GM21423 (cell line): Measurements from ENCODE around the gene MYMK.

Experiments
- ATAC-seq: cut with Tn5 transposase; IDR thresholded peaks from one replicate; pipeline ENCODE4 v1.9.1; 2021; ENCODE audit warnings: mild to moderate bottlenecking, moderate library complexity; ENCODE audit not compliant: unreplicated experiment

MYMK gene

GRCh38 chr9:133520121-133520835 is 4.5 kb downstream of the MYMK start:
- ATAC-seq = no peak

- ATAC-seq = no peak
Observed at GRCh38 chr9:133519693-133520092, 5.1 kb downstream of the MYMK start.

GRCh38 chr9:133518706-133519449 is 5.9 kb downstream of the MYMK start:
- ATAC-seq = no peak

- ATAC-seq = no peak
Observed at GRCh38 chr9:133518200-133518599, 6.6 kb downstream of the MYMK start.

- no peak for ATAC-seq
Observed at GRCh38 chr9:133517711-133518110, 7.0 kb downstream of the MYMK start.

GRCh38 chr9:133516961-133517350 is 7.8 kb downstream of the MYMK start:
- no peak for ATAC-seq

GRCh38 chr9:133516256-133516960 is 8.4 kb downstream of the MYMK start:
- ATAC-seq = no peak

- ATAC-seq = no peak
Observed at GRCh38 chr9:133515615-133516255, 9.0 kb downstream of the MYMK start.

- no peak for ATAC-seq
Observed at GRCh38 chr9:133515240-133515610, 9.5 kb downstream of the MYMK start.

GRCh38 chr9:133514460-133515239 is 10.1 kb downstream of the MYMK start:
- ATAC-seq = no peak

- no peak for ATAC-seq
Observed at GRCh38 chr9:133513214-133514100, 11.3 kb downstream of the MYMK start.

- no peak for ATAC-seq
Observed at GRCh38 chr9:133512253-133513213, 12.2 kb downstream of the MYMK start.

- ATAC-seq = no peak
Observed at GRCh38 chr9:133511607-133512006, 13.2 kb downstream of the MYMK start.

- ATAC-seq = no peak
Observed at GRCh38 chr9:133510926-133511505, 13.7 kb downstream of the MYMK start.

- no peak for ATAC-seq
Observed at GRCh38 chr9:133509179-133510083, 15.3 kb downstream of the MYMK start.

GRCh38 chr9:133508046-133508445 is 16.7 kb downstream of the MYMK start:
- no peak for ATAC-seq
